Suprapubic skin (tissue), 4 donors: ENCODE measurements around the gene ADK.

Source experiments
- CTCF ChIP-seq, 2 donors: fragments of 200-600 bp in 1 of 2; fragments of 450-650 bp in 1 of 2; sonication (generic) in 1 of 2; IDR thresholded peaks; one replicate each; pipeline ENCODE4 v1.5.1; 2016 to 2019; ENCODE audit warnings: antibody characterized with exemption in 2 of 2, mild to moderate bottlenecking in 1 of 2, moderate library complexity in 1 of 2
- POLR2A ChIP-seq, 2 donors: fragments of 450-650 bp; IDR thresholded peaks; one replicate each; pipeline ENCODE4 v1.6.1; 2017; ENCODE audit warnings: antibody characterized with exemption in 2 of 2, mild to moderate bottlenecking in 2 of 2, moderate library complexity in 2 of 2
- POLR2AphosphoS5 ChIP-seq, 3 donors: sonication (generic); formaldehyde crosslinking; IDR thresholded peaks; one replicate each; pipeline ENCODE4 v1.6.1; 2017; ENCODE audit warnings: antibody characterized with exemption in 3 of 3

DNA sequence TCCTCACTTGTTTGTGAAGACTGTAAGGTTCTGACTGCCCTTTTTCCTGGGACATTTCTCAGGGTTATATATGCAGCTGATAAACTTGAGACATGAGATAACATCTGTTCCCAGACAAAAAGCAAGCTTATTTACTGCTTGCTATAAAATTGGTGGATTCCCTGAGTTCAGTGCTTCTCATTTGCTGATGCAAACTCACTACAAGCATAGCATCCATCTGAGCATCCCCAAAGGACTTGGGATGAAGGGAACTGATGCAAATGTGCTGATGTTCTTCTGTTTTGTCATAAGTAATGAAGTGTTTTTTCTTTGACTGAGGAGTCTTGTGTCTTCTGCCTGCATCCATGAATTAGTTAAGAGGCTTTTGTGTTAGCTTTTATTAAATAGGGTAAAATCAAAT is 183.2 kb downstream of the ADK start:
- no peak for TF ChIP-seq CTCF (IDR thresholded peaks at IDR 0.05)
- TF ChIP-seq POLR2A (IDR thresholded peaks at IDR 0.05) = no peak
- TF ChIP-seq POLR2AphosphoS5 (IDR thresholded peaks at IDR 0.05) = no peak
